Sigmoid colon (tissue), 4 donors: ENCODE results near the gene KCNQ5.

Source experiments
- CTCF ChIP-seq, 4 experiments: fragments of 450-650 bp in 3 of 4; fragments of 200-600 bp in 1 of 4; IDR thresholded peaks; one replicate each; pipeline ENCODE4 v1.5.1; 2016 to 2019; ENCODE audit warnings: antibody characterized with exemption in 4 of 4, mild to moderate bottlenecking in 3 of 4, moderate library complexity in 2 of 4
- EP300 ChIP-seq, 4 donors: sonication (generic); formaldehyde crosslinking; IDR thresholded peaks; one replicate each; pipeline ENCODE4 v1.6.1; 2017; ENCODE audit warnings: antibody characterized with exemption in 4 of 4
- POLR2A ChIP-seq, 2 donors: fragments of 450-650 bp; IDR thresholded peaks; one replicate each; pipeline ENCODE4 v1.6.1; 2016; ENCODE audit warnings: antibody characterized with exemption in 2 of 2, mild to moderate bottlenecking in 2 of 2, moderate library complexity in 2 of 2
- POLR2AphosphoS5 ChIP-seq, 4 donors: sonication (generic); formaldehyde crosslinking; IDR thresholded peaks; one replicate each; pipeline ENCODE4 v1.6.1; 2017; ENCODE audit warnings: antibody characterized with exemption in 4 of 4

GRCh38 chr6:72647489-72647888 is 25.6 kb downstream of the KCNQ5 start:
- TF ChIP-seq POLR2A (IDR thresholded peaks at IDR 0.05), result no peak
- no peak for TF ChIP-seq CTCF (IDR thresholded peaks at IDR 0.05)
- no peak for TF ChIP-seq POLR2AphosphoS5 (IDR thresholded peaks at IDR 0.05)
- TF ChIP-seq EP300 (IDR thresholded peaks at IDR 0.05), result no peak
